GM18507 (cell line): Measurements from ENCODE around the gene MARCHF3.
A peak's percentile ranks its signal among the peaks of the same experiment; 100 is the strongest.
"Not testable (repeated sequence)": the region's sequence is repeated elsewhere in the genome, so short reads cannot be mapped to it uniquely, and the experiment has no call there.

Experiments
- DNase-seq: peaks from one replicate; pipeline ENCODE4 v3.0.0; 2011; ENCODE audit warnings: low read depth; ENCODE audit not compliant: insufficient read length; ENCODE audit errors: extremely low spot score
- FAIRE-seq: peaks from 2 replicates; lab custom pipeline; 2011; peaks lifted over from hg19 to GRCh38; lab: Jason Lieb, UNC

The MARCHF3 gene

GRCh38 chr5:126864042-126864688 lies 166.2 kb downstream of the MARCHF3 start:
- FAIRE-seq (no peak), DNase-seq (no peak)

- DNase-seq (no peak), FAIRE-seq (no peak)
Measured at GRCh38 chr5:126863402-126863801, 167.0 kb downstream of the MARCHF3 start.

GRCh38 chr5:126858441-126858840 lies 171.9 kb downstream of the MARCHF3 start:
- FAIRE-seq (no peak), DNase-seq (no peak)

GRCh38 chr5:126857472-126858410 lies 172.6 kb downstream of the MARCHF3 start:
- DNase-seq (no peak), FAIRE-seq (no peak)

GRCh38 chr5:126855266-126855665 lies 175.1 kb downstream of the MARCHF3 start:
- FAIRE-seq = no peak

GRCh38 chr5:126854526-126855110 lies 175.7 kb downstream of the MARCHF3 start:
- DNase-seq = no peak
- FAIRE-seq = no peak

More at GRCh38 chr5:126855266-126855665, 175.1 kb downstream of the MARCHF3 start:
- DNase-seq = no peak

- FAIRE-seq, DNase-seq: not testable (repeated sequence)
Measured at GRCh38 chr5:126853541-126854307, 176.6 kb downstream of the MARCHF3 start.

GRCh38 chr5:126852841-126853271 lies 177.5 kb downstream of the MARCHF3 start:
- no peak for DNase-seq
- FAIRE-seq = no peak

GRCh38 chr5:126852091-126852571 lies 178.2 kb downstream of the MARCHF3 start:
- DNase-seq = no peak
- peak; percentile 73 for FAIRE-seq

- FAIRE-seq (no peak), DNase-seq (no peak)
Measured at GRCh38 chr5:126851501-126852011, 178.8 kb downstream of the MARCHF3 start.

- FAIRE-seq (no peak), DNase-seq (no peak)
Measured at GRCh38 chr5:126849101-126849678, 181.2 kb downstream of the MARCHF3 start.

GRCh38 chr5:126848253-126848652 lies 182.1 kb downstream of the MARCHF3 start:
- FAIRE-seq (no peak), DNase-seq (no peak)

GRCh38 chr5:126847826-126848251 lies 182.5 kb downstream of the MARCHF3 start:
- DNase-seq = no peak
- FAIRE-seq = no peak

- DNase-seq (no peak), FAIRE-seq (no peak)
Measured at GRCh38 chr5:126847456-126847820, 182.9 kb downstream of the MARCHF3 start.

GRCh38 chr5:126846744-126847455 lies 183.5 kb downstream of the MARCHF3 start:
- FAIRE-seq (no peak), DNase-seq (no peak)

GRCh38 chr5:126846344-126846743 lies 184.0 kb downstream of the MARCHF3 start:
- FAIRE-seq = no peak
- DNase-seq = no peak

GRCh38 chr5:126845470-126846070 lies 184.8 kb downstream of the MARCHF3 start:
- DNase-seq (peak; percentile 33), FAIRE-seq (peak; percentile 48)

GRCh38 chr5:126843375-126843774 lies 187.0 kb downstream of the MARCHF3 start:
- DNase-seq, FAIRE-seq: not testable (repeated sequence)
